Chondrocyte (in vitro differentiated cells): Measurements from ENCODE around the gene HIRA. TPM values are rescaled to one million over a fixed set of nuclear protein-coding genes. Genes with fewer than 3 reads are reported as not detected.
A peak's percentile ranks its signal among the peaks of the same experiment; 100 is the strongest.
"Not testable (repeated sequence)": the region's sequence is repeated elsewhere in the genome, so short reads cannot be mapped to it uniquely, and the experiment has no call there.

ENCODE experiments used
- DNase-seq: peaks from one replicate; pipeline ENCODE4 v3.0.0; 2021; ENCODE audit warnings: mixed read lengths, low spot score
- H3K27ac Mint-ChIP-seq: one replicate; pipeline ENCODE4 v1.8.0; 2021; ENCODE audit warnings: mild to moderate bottlenecking, moderate library complexity, mixed read lengths; ENCODE audit not compliant: unreplicated experiment
- H3K27me3 Mint-ChIP-seq: 2 replicates; pipeline ENCODE4 v1.8.0; 2021; ENCODE audit warnings: low read depth, mixed read lengths
- H3K36me3 Mint-ChIP-seq: 2 replicates; pipeline ENCODE4 v1.8.0; 2021; ENCODE audit warnings: low read depth, mixed read lengths
- H3K4me1 Mint-ChIP-seq: 2 replicates; pipeline ENCODE4 v1.8.0; 2021; ENCODE audit warnings: low read depth, mild to moderate bottlenecking, mixed read lengths
- H3K4me3 Mint-ChIP-seq: one replicate; pipeline ENCODE4 v1.8.0; 2021; ENCODE audit warnings: mild to moderate bottlenecking, moderate library complexity, mixed read lengths; ENCODE audit not compliant: unreplicated experiment
- H3K9me3 Mint-ChIP-seq: 2 replicates; pipeline ENCODE4 v1.8.0; 2021; ENCODE audit warnings: low read depth, mixed read lengths
- total RNA-seq: library from RNA; stranded (reverse); gene quantifications from 3 replicates; pipeline ENCODE4 v1.2.1, GENCODE V29; 2021
- TF ChIP-seq, protein P1 (sequence below): fragments of 200-600 bp; sonication (generic); IDR thresholded peaks from 2 replicates; pipeline ENCODE4 v1.5.0; 2021; ENCODE audit warnings: antibody characterized with exemption, mild to moderate bottlenecking, moderate library complexity

Gene HIRA
- total RNA-seq, 1 donor from 2014 or later, result 31.8 TPM

DNA sequence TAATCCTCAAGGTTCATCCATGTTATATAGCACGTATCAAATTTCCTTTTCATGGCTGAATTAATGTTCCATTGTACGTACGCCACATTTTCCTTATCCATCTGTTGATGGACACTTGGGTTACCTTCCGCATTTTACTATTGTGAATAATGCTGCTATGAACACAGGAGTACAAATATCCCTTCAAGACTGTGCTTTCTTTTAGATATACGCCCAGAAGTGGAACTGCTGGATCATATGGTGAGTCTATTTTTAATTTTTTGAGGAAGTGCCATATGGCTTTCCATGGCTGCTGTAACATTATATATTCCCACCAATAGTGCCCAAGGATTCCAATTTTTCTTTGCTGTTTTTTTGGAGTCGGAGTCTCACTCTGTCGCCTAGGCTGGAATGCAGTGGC lies 6.8 kb upstream of the HIRA start:
- Mint-ChIP-seq H3K27me3 (no peaks in the 10 kb centered on the region), H3K4me1 (peaks cover 11% of the 10 kb centered on the region), H3K27ac (no peak overlapping the region), H3K9me3 (no peaks in the 10 kb centered on the region), H3K4me3 (no peak overlapping the region), H3K36me3 (peaks cover 7% of the 10 kb centered on the region)
- TF ChIP-seq, protein P1, sequence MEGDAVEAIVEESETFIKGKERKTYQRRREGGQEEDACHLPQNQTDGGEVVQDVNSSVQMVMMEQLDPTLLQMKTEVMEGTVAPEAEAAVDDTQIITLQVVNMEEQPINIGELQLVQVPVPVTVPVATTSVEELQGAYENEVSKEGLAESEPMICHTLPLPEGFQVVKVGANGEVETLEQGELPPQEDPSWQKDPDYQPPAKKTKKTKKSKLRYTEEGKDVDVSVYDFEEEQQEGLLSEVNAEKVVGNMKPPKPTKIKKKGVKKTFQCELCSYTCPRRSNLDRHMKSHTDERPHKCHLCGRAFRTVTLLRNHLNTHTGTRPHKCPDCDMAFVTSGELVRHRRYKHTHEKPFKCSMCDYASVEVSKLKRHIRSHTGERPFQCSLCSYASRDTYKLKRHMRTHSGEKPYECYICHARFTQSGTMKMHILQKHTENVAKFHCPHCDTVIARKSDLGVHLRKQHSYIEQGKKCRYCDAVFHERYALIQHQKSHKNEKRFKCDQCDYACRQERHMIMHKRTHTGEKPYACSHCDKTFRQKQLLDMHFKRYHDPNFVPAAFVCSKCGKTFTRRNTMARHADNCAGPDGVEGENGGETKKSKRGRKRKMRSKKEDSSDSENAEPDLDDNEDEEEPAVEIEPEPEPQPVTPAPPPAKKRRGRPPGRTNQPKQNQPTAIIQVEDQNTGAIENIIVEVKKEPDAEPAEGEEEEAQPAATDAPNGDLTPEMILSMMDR, result no peak
- no peak for DNase-seq

DNA sequence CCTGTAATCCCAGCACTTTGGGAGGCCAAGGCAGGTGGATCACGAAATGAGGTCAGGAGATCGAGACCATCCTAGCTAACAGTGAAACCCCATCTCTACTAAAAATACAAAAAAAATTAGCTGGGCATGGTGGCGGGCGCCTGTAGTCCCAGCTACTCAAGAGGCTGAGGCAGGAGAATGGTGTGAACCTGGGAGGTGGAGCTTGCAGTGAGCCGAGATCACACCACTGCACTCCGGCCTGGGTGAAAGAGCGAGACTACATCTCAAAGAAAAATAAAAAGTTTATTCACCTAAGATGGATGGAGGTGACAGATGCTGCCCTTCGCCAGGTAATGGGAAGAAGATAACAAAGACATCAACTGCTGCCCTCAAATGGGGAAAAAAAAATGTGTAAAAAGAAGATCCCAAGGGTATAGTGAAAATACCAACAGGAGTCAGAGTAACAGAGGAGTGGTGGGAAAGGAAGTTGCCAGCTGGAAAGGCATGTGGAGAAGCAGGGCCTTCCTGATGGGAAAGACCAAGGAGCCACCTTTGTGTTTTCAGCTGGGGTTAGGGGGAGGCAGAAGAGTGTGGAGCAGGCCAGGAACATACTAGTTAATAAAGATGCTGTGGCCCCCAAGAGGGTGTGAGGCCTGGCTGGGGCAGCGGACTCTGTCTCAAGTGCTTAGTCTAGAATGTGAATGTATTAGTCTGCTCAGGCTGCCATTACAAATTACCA lies 5.1 kb upstream of the HIRA start:
- not testable (repeated sequence) for H3K36me3 Mint-ChIP-seq, H3K9me3 Mint-ChIP-seq, DNase-seq, H3K4me3 Mint-ChIP-seq, H3K27me3 Mint-ChIP-seq
- peak overlapping the region; percentile 68 for H3K27ac Mint-ChIP-seq
- H3K4me1 Mint-ChIP-seq, result peaks cover 20% of the 10 kb centered on the region

DNA sequence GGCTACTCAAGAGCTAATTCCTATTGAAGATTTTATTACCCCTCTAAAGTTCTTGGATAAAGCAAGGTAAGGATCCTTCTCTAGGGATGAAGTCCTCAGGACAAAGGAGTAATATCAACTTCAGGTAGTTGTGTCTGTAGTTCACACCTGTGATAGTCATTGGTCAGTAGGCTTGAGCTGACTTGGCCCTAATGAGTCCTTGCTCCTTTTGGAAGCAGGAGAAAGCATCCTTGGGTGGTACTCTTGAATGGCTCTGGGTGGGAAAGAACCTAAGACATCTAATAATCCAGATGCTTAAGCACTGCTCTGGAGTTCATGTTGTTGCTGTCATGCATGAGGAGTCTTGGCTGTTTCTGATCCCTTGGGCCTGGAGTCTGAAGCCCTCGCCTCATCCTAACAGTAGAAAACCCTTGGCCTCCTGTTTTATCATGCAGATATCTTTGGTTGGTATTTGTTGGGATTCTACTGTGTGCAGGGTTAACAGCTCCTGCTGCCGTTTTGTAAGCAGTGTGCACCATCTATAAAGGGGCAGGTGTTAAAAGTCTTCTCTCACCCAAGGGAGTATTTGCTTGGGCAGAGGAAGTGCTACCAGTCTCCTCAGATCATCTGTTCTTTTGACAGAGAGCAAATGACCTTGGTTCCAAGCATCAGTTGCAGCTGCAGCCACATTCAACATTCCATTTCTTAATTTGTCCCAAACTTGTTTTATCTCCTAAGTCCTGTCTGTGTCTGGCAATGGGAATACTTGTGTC lies 3.5 kb upstream of the HIRA start:
- H3K27ac Mint-ChIP-seq, result no peak overlapping the region
- TF ChIP-seq, protein P1, result no peak
- H3K27me3 Mint-ChIP-seq, result no peaks in the 10 kb centered on the region
- no peaks in the 10 kb centered on the region for H3K9me3 Mint-ChIP-seq
- peaks cover 7% of the 10 kb centered on the region for H3K36me3 Mint-ChIP-seq
- no peak for DNase-seq
- H3K4me1 Mint-ChIP-seq, result peaks cover 30% of the 10 kb centered on the region
- no peak overlapping the region for H3K4me3 Mint-ChIP-seq

DNA sequence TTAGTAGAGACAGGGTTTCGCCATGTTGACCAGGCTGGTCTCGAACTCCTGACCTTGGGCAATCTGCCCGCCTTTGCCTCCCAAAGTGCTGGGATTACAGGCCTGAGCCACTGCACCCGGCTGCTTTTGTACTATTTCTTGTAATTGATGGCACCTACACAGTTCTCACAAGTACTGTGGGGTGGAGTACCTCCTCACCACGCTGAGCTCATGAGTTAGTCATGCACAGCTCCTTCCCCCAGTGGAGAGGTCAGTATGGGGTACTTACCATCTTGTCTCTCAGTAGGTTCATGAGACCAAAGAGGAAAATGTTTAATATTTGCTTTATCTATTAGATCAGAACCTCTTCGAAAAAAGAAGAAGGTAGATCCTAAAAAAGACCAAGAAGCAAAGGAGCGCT lies 2.9 kb upstream of the HIRA start:
- DNase-seq, result no peak
- Mint-ChIP-seq H3K27me3 (no peaks in the 10 kb centered on the region), H3K4me3 (no peak overlapping the region), H3K27ac (peak overlapping the region; percentile 49), H3K9me3 (no peaks in the 10 kb centered on the region), H3K36me3 (peaks cover 7% of the 10 kb centered on the region), H3K4me1 (peaks cover 36% of the 10 kb centered on the region)
- TF ChIP-seq, protein P1, result no peak

DNA sequence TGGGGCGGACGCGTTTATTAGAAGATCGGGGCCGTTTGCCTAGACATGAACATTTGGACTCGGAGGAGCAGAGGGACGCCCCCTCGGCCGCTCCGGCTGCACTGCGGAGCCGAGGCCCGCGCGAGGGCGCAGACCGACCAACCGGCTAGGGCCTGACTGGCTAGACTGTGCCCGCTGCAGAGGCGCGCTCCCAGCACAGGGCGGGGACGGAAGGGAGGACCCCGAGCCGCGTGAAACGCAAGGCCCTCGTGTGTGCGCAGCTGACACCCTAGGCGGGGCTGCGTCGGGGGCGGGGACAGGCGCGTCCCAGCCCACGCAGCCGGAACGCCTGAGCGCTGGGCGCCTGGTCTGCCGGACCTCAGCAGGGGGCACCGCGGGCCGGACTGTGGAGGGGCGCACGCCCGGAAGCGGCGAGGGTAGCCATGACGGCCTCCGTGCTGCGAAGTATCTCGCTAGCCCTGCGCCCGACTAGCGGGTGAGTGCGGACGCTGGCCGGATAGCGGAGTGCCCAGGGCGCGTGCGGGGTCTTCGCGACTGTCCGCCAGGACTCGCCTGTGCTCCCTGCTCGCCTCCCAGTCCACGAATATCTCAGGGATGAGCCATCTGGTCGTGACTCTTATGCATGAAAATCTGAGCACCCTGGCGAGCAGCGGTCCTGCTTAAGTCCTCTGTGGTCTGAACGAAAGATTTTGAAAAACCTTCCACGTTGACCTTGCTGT lies 759 bp upstream of the HIRA start, which contains the start of gene MRPL40:
TSS of gene MRPL40 (plus strand) at position 413 of the 719 bp plus-strand sequence. CDS start at position 423, 10 bp downstream.
- peak; percentile 99 for DNase-seq
- H3K4me3 Mint-ChIP-seq, result peak within 1 kb of the TSS; percentile 77
- TF ChIP-seq, protein P1, result peak; percentile 4
- peaks cover 4% of the 10 kb centered on the region for H3K36me3 Mint-ChIP-seq
- H3K27ac Mint-ChIP-seq, result peak within 1 kb of the TSS; percentile 93
- H3K4me1 Mint-ChIP-seq, result peaks cover 49% of the 10 kb centered on the region
- no peaks in the 10 kb centered on the region for H3K9me3 Mint-ChIP-seq
- no peaks in the 10 kb centered on the region for H3K27me3 Mint-ChIP-seq
